NCI-H82 treated with DMSO at 0.1 percent for 48 hours (cell line): ENCODE data around the gene UPK1A.

ENCODE experiments used
- DNase-seq: peaks from one replicate; lab custom pipeline; 2025; ENCODE audit not compliant: unreplicated experiment; lab: John Stamatoyannopoulos, UW

The UPK1A gene

DNA sequence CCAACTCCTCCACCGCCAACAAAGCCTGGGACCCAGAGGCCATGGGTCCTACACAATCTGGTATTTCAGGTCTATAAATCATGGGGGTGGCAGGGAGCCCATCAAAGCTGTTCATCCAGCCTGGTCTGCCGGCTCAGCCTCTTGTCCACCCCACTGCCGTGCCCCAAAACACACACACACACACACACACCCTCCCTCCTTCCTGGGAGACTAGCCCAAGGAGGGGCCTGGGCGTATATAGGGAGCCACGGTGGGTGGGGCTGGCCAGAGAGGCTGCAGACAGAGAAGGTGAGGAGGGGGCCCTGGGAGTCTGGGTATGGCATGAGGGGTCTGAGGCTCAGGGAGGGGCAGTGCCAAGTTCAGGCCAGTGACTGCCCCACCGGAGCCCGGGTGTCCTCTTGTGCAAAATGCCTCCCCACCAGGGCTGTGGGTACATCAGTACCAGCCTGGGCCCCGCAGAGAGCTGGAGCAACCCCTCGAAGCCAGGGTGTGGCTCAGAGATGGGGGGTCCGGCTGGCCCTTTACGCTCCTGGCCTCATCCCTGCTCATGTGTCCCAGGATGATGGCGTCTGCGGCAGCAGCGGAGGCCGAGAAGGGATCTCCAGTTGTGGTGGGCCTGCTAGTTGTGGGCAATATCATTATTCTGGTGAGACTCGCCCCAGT lies at the start of gene UPK1A:
Gene UPK1A (plus strand): TSS at position 267 of the 663 bp plus-strand sequence. CDS start 296 bp downstream, at position 563.
- no peak for DNase-seq

DNA sequence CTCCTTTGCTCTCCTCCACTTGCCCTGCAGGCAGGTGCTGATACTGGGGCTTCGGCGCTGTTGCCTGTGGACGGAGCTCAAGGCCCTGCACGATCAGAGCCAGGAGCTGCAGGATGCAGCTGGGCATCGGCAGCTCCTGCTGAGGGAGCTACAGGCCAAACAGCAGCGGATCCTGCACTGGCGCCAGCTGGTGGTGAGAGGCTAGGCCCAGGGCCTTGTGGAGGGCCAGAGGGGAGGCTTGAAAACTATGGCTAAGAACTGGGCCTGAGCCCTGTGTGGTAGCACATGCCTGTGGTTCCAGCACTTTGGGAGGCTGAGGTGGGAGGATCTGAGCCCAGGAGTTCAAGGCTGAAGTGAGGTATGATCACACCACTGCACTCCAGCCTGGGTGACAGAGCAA lies 47.5 kb upstream of the UPK1A start:
- no peak for DNase-seq

GRCh38 chr19:35619290-35619923 lies 46.9 kb upstream of the UPK1A start:
- DNase-seq = no peak

GRCh38 chr19:35620001-35620400 lies 46.3 kb upstream of the UPK1A start:
- no peak for DNase-seq

- DNase-seq = no peak
These were observed 44.6 kb upstream of the UPK1A start for GRCh38 chr19:35621708-35622107.

- no peak for DNase-seq
These were observed 43.6 kb upstream of the UPK1A start for GRCh38 chr19:35622750-35623149.

DNA sequence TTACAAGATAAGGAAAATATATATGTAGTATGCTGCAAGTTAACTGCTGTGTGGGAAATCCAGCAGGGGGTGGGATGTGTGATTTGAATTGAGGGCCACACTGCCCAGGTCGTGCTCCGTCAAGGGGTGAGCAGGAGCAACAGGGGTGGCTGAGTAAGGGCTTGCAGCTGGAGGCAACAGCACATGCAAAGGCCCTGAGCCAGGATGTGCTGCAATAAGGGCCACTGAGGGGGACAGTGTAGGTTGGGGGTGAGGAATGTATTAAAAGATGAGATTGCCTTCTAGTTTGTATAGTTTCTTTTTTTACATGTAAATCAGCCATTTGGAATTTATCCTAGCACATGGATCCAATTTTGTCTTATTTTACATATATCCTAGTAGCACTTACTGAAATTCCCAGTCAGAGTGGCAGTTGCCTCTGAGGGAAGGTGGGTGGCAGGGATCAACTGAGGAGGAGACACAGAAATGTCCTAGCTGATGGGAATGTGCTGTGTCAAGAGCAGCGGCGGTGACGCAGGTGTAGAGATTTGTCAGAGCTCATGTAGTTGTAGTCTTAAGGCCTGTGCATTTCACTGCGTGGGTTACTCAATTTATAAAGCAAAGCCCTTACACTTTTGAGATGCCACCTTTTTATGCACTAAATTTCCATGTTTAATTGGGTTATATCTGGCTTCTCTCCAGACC lies 42.8 kb upstream of the UPK1A start:
- no peak for DNase-seq

DNA sequence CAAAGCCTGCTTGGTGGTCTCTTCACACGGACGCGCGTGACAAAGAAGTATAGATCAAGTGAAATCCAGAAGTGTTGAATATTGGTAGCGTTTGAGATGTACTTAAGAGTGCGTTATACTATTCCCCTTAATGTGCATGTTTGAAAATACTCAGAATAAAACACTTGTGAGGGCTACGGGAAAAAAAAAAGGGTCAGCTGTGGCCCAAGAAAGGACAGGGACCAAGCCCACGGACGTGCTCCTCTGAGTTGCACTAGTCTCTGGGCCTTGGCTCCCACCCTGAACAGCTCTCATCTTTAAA lies 38.1 kb upstream of the UPK1A start:
- no peak for DNase-seq

- peak; percentile 96 for DNase-seq
These were observed 37.6 kb upstream of the UPK1A start, which contains the start of gene RBM42 for GRCh38 chr19:35628565-35629331. RBM42 (plus strand) TSS chr19:35629036; CDS start chr19:35629154, 118 bp downstream.

DNA sequence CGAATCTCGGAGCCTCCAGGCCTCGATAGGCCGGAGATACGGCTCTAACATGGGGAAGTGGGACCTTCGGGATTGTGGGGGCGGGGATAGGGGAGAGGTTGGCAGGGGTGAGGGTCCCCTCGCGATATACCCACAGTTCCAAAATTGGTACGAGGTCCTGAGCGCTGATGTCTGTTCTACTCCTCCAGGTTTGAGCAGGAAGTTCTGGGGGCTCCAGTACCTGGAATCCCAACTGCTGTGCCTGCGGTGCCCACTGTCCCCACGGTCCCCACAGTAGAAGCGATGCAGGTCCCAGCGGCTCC lies 37.0 kb upstream of the UPK1A start:
- no peak for DNase-seq

DNA sequence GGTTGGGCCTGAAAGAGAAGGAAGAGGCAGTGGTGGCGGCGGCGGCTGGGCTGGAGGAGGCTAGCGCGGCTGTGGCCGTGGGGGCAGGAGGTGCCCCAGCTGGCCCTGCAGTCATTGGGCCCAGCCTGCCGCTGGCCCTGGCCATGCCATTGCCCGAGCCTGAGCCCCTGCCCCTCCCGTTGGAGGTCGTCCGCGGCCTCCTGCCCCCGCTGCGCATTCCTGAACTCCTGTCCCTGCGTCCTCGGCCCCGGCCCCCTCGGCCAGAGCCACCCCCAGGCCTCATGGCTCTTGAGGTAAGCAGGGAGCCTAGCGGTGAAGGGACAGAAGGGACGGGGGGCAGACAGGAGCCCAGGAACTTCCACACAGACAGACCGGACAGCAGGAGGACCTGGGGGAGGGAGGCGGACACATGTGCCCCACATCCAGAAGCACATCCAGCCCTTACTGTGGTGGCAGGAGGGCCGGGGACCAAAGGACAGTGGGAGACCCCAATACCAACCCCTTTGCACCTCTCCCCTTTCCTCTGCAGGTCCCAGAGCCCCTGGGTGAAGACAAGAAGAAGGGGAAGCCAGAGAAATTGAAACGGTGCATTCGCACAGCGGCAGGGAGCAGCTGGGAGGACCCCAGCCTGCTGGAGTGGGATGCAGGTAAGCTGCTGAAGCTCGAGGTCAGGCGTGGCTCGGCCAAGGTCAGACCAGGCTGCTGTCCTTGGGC lies 32.4 kb upstream of the UPK1A start:
- DNase-seq = no peak

- DNase-seq = no peak
These were observed 29.7 kb upstream of the UPK1A start for GRCh38 chr19:35636651-35637050.

- no peak for DNase-seq
These were observed 29.2 kb upstream of the UPK1A start for GRCh38 chr19:35637165-35637564.

- DNase-seq = no peak
These were observed 27.0 kb upstream of the UPK1A start for GRCh38 chr19:35639321-35639639.

- no peak for DNase-seq
These were observed 26.5 kb upstream of the UPK1A start for GRCh38 chr19:35639863-35640262.

DNA sequence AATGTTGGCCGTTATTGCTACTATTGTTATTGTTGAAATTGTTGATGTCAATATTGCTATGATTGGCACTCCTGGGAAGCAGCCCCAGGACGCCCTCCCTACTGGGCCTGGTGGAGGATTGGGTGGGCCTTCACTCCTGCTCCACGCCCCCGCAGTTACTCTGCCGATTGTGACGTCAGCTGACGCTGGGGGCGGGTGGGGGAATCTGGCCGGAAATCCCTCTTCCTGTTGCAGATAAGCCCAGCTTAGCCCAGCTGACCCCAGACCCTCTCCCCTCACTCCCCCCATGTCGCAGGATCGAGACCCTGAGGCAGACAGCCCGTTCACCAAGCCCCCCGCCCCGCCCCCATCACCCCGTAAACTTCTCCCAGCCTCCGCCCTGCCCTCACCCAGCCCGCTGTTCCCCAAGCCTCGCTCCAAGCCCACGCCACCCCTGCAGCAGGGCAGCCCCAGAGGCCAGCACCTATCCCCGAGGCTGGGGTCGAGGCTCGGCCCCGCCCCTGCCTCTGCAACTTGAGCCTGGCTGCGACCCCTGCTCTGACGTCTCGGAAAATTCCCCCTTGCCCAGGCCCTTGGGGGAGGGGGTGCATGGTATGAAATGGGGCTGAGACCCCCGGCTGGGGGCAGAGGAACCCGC lies 24.7 kb upstream of the UPK1A start, which contains the start of gene ETV2:
Gene ETV2 (plus strand): TSS at position 231 of the 637 bp plus-strand sequence. CDS start 716 bp downstream, outside the sequence.
- DNase-seq = no peak

GRCh38 chr19:35642312-35642711 lies 24.0 kb upstream of the UPK1A start:
- DNase-seq = no peak

GRCh38 chr19:35642798-35643254 lies 23.5 kb upstream of the UPK1A start:
- DNase-seq = no peak

- DNase-seq = peak; percentile 79
These were observed 22.8 kb upstream of the UPK1A start for GRCh38 chr19:35643255-35644205.
